Measurements from ENCODE around the gene ALG2. TPM values are rescaled to one million over a fixed set of nuclear protein-coding genes. Genes with fewer than 3 reads are reported as not detected.

ALG2 gene
- total RNA-seq, 8 experiments from 2014 or later, result 16.7 to 62.2 (median 27.8) TPM

- ATAC-seq (replicated peaks in 6 of 8), result peak in 5 of 8 experiments; percentile 66 to 74 (median 71)
- 0 to 53% (median 11%) methylated on average over 1 to 3 of the region's 4 CpGs; no CpG with 5 or more reads in 2 of the 10 experiments for WGBS, 10 experiments
- H3K27ac ChIP-seq, result no peak overlapping the region
- peaks cover 41 to 43% of the 10 kb centered on the region in 2 donors for H3K4me1 ChIP-seq (replicated peaks in 1 of 2)
- no peak overlapping the region for H3K4me3 ChIP-seq
- in situ Hi-C loops (cut with MboI; ENCODE audit: low pct_unique_long_range_greater_than_20kb in 2 of 9, low sequenced_read_pairs in 9 of 9, unreplicated experiment in 9 of 9), result loop anchor here in 3 of 9 experiments (25.0 kb wide), 3 partner anchors 636 to 1411 kb away; partner anchors contain the start of genes CAVIN4 (in 1 of the 3) and NR4A3 (in 1 of the 3)
Observed at GRCh38 chr9:99176527-99177013, 45.2 kb downstream of the ALG2 start.

GRCh38 chr9:99173570-99174504, 47.9 kb downstream of the ALG2 start:
- Histone ChIP-seq H3K27ac (no peak overlapping the region), H3K4me1 (replicated peaks in 1 of 2) (peaks cover 69% of the 10 kb centered on the region in 2 donors), H3K4me3 (no peak overlapping the region)
- 39 to 76% (median 62%) methylated on average over 2 to 9 of the region's 10 CpGs; no CpG with 5 or more reads in 2 of the 10 experiments for WGBS, 10 experiments
- in situ Hi-C loops (cut with MboI; ENCODE audit: low pct_unique_long_range_greater_than_20kb in 2 of 9, low sequenced_read_pairs in 9 of 9, unreplicated experiment in 9 of 9), result loop anchor here in 2 of 9 experiments (25.0 kb wide), 2 partner anchors 1038 to 1138 kb away; no protein-coding TSS in a partner anchor
- peak in 5 of 8 experiments; percentile 5 to 22 (median 9) for ATAC-seq (replicated peaks in 6 of 8)

GRCh38 chr9:99172124-99173091, 49.3 kb downstream of the ALG2 start:
- no peak overlapping the region for H3K4me3 ChIP-seq
- WGBS, 10 experiments, result 20 to 81% (median 72%) methylated on average over 1 to 9 of the region's 10 CpGs; no CpG with 5 or more reads in 1 of the 10 experiments
- peak overlapping the region in 1 of 2 donors; percentile 26 for H3K27ac ChIP-seq
- peaks cover 79 to 82% of the 10 kb centered on the region in 2 donors for H3K4me1 ChIP-seq (replicated peaks in 1 of 2)
- in situ Hi-C loops (cut with MboI; ENCODE audit: low pct_unique_long_range_greater_than_20kb in 2 of 9, low sequenced_read_pairs in 9 of 9, unreplicated experiment in 9 of 9), result loop anchor here in 2 of 9 experiments (25.0 kb wide), 2 partner anchors 1040 to 1140 kb away; no protein-coding TSS in a partner anchor
- ATAC-seq (replicated peaks in 6 of 8), result peak in 2 of 8 experiments; percentile 23 to 27

GRCh38 chr9:99171225-99172123, 50.3 kb downstream of the ALG2 start:
- Histone ChIP-seq H3K4me3 (no peak overlapping the region), H3K27ac (peak overlapping the region; percentile 54 to 71), H3K4me1 (replicated peaks in 1 of 2) (peaks cover 70 to 77% of the 10 kb centered on the region in 2 donors)
- in situ Hi-C loops (cut with MboI; ENCODE audit: low pct_unique_long_range_greater_than_20kb in 2 of 9, low sequenced_read_pairs in 9 of 9, unreplicated experiment in 9 of 9), result loop anchor here in 2 of 9 experiments (25.0 kb wide), 2 partner anchors 1041 to 1141 kb away; no protein-coding TSS in a partner anchor
- WGBS, 10 experiments, result 40 to 89% (median 65%) methylated on average over 1 to 13 of the region's 15 CpGs
- no peak for ATAC-seq (replicated peaks in 6 of 8)

- H3K27ac ChIP-seq, result peak overlapping the region; percentile 54 to 71
- H3K4me3 ChIP-seq, result no peak overlapping the region
- peaks cover 67 to 74% of the 10 kb centered on the region in 2 donors for H3K4me1 ChIP-seq (replicated peaks in 1 of 2)
- in situ Hi-C loops (cut with MboI; ENCODE audit: low pct_unique_long_range_greater_than_20kb in 2 of 9, low sequenced_read_pairs in 9 of 9, unreplicated experiment in 9 of 9), result loop anchor here in 2 of 9 experiments (25.0 kb wide), 2 partner anchors 1042 to 1142 kb away; no protein-coding TSS in a partner anchor
- peak; percentile 15 to 91 (median 86) for ATAC-seq (replicated peaks in 6 of 8)
- WGBS, 10 experiments, result 0 to 83% (median 7%) methylated on average over 1 to 7 of the region's 10 CpGs; no CpG with 5 or more reads in 2 of the 10 experiments
Observed at GRCh38 chr9:99169982-99170761, 51.6 kb downstream of the ALG2 start.

- in situ Hi-C loops (cut with MboI; ENCODE audit: low pct_unique_long_range_greater_than_20kb in 2 of 9, low sequenced_read_pairs in 9 of 9, unreplicated experiment in 9 of 9), result loop anchor here in 2 of 9 experiments (25.0 kb wide), 2 partner anchors 1043 to 1143 kb away; no protein-coding TSS in a partner anchor
- peaks cover 61 to 71% of the 10 kb centered on the region in 2 donors for H3K4me1 ChIP-seq (replicated peaks in 1 of 2)
- H3K27ac ChIP-seq, result no peak overlapping the region
- no peak for ATAC-seq (replicated peaks in 6 of 8)
- 0 to 100% (median 54%) methylated on average over 1 to 2 of the region's 2 CpGs; no CpG with 5 or more reads in 4 of the 10 experiments for whole genome bisulfite sequencing, 10 experiments
- no peak overlapping the region for H3K4me3 ChIP-seq
Observed at GRCh38 chr9:99169086-99169485, 52.7 kb downstream of the ALG2 start.

- 40 to 100% (median 87%) methylated on average over 1 to 2 of the region's 3 CpGs; no CpG with 5 or more reads in 6 of the 10 experiments for WGBS, 10 experiments
- in situ Hi-C loops (cut with MboI; ENCODE audit: low pct_unique_long_range_greater_than_20kb in 2 of 9, low sequenced_read_pairs in 9 of 9, unreplicated experiment in 9 of 9), result loop anchor here in 2 of 9 experiments (25.0 kb wide), 2 partner anchors 1045 to 1145 kb away; no protein-coding TSS in a partner anchor
- peak in 2 of 8 experiments; percentile 4 to 44 for ATAC-seq (replicated peaks in 6 of 8)
- no peak overlapping the region for H3K4me3 ChIP-seq
- H3K4me1 ChIP-seq (replicated peaks in 1 of 2), result peaks cover 47 to 57% of the 10 kb centered on the region in 2 donors
- H3K27ac ChIP-seq, result no peak overlapping the region
Observed at GRCh38 chr9:99167694-99168093, 54.0 kb downstream of the ALG2 start.

- peak in 3 of 8 experiments; percentile 44 to 57 (median 55) for ATAC-seq (replicated peaks in 6 of 8)
- 0 to 90% (median 69%) methylated on average over 1 to 4 of the region's 4 CpGs; no CpG with 5 or more reads in 2 of the 10 experiments for WGBS, 10 experiments
- no peak overlapping the region for H3K27ac ChIP-seq
- H3K4me1 ChIP-seq (replicated peaks in 1 of 2), result peaks cover 41 to 51% of the 10 kb centered on the region in 2 donors
- in situ Hi-C loops (cut with MboI; ENCODE audit: low pct_unique_long_range_greater_than_20kb in 2 of 9, low sequenced_read_pairs in 9 of 9, unreplicated experiment in 9 of 9), result loop anchor here in 2 of 9 experiments (25.0 kb wide), 2 partner anchors 1045 to 1145 kb away; no protein-coding TSS in a partner anchor
- H3K4me3 ChIP-seq, result no peak overlapping the region
Observed at GRCh38 chr9:99167119-99167518, 54.6 kb downstream of the ALG2 start.

Measured in motor neuron (in vitro differentiated cells).